ENCODE results near the gene POLR3K.

GRCh38 chr16:63466-63865, 10.1 kb upstream of the POLR3K start:
- no peak for TF ChIP-seq EZH2 (IDR thresholded peaks at IDR 0.05; ENCODE audit: low read length, unreplicated experiment)
- no peak for TF ChIP-seq EZH2phosphoT487 (IDR thresholded peaks at IDR 0.05; ENCODE audit: borderline replicate concordance, low read length)
- TF ChIP-seq CTCF (conservative IDR thresholded peaks at IDR 0.05; ENCODE audit: low read depth, low read length) = no peak

Data from PC-3 (cell line).